H4 (cell line): ENCODE measurements around the gene TST. TPM values are rescaled to one million over a fixed set of nuclear protein-coding genes. Genes with fewer than 3 reads are reported as not detected.

Source experiments
- DNase-seq: peaks from one replicate; pipeline ENCODE4 v3.0.0-alpha.2; 2015; ENCODE audit warnings: low spot score
- total RNA-seq: library from RNA; depleted of rRNA; stranded (reverse); fragments of >200 nt; shearing (Covaris generic); gene quantifications from 2 replicates; pipeline ENCODE4 v1.2.3, GENCODE V29; 2014

Gene TST
- total RNA-seq, 1 experiment from 2014 or later: 31.7 TPM

- DNase-seq: no peak
These were observed 34.2 kb upstream of the TST start for GRCh38 chr22:37053310-37054055.

GRCh38 chr22:37052386-37053309 is 33.4 kb upstream of the TST start:
- DNase-seq: no peak

- peak; percentile 29 for DNase-seq
These were observed 32.4 kb upstream of the TST start, which contains the start of gene KCTD17 for GRCh38 chr22:37051391-37052385. TSS of gene KCTD17 (plus strand) at chr22:37051742. CDS start at chr22:37051761, 19 bp downstream.

GRCh38 chr22:37050913-37051312 is 31.7 kb upstream of the TST start:
- DNase-seq: no peak

GRCh38 chr22:37049224-37049623 is 30.0 kb upstream of the TST start:
- DNase-seq: no peak

- no peak for DNase-seq
These were observed 28.9 kb upstream of the TST start for GRCh38 chr22:37048133-37048532.

- DNase-seq: no peak
These were observed 27.8 kb upstream of the TST start for GRCh38 chr22:37047006-37047405.

- DNase-seq: no peak
These were observed 27.3 kb upstream of the TST start for GRCh38 chr22:37046589-37046988.

GRCh38 chr22:37045958-37046357 is 26.7 kb upstream of the TST start:
- DNase-seq: peak; percentile 9

GRCh38 chr22:37044634-37045625 is 25.7 kb upstream of the TST start:
- DNase-seq: no peak

- DNase-seq: peak; percentile 31
These were observed 24.7 kb upstream of the TST start for GRCh38 chr22:37043828-37044538.

- no peak for DNase-seq
These were observed 24.1 kb upstream of the TST start for GRCh38 chr22:37043209-37043827.

- no peak for DNase-seq
These were observed 20.2 kb upstream of the TST start for GRCh38 chr22:37039466-37039865.

GRCh38 chr22:37037669-37038068 is 18.4 kb upstream of the TST start:
- DNase-seq: no peak

- no peak for DNase-seq
These were observed 17.6 kb upstream of the TST start for GRCh38 chr22:37036655-37037377.

GRCh38 chr22:37033605-37034430 is 14.6 kb upstream of the TST start:
- no peak for DNase-seq
